Panc1 (cell line): ENCODE measurements around the gene CPPED1.

Experiments
- CTCF ChIP-seq: fragments of 450-650 bp; IDR thresholded peaks from 2 replicates; pipeline ENCODE4 v1.5.1; 2017; ENCODE audit warnings: mild to moderate bottlenecking
- POLR2AphosphoS5 ChIP-seq: IDR thresholded peaks from 2 replicates; pipeline ENCODE4 v1.6.1; 2012; ENCODE audit warnings: mild to moderate bottlenecking, low read depth, low read length, moderate library complexity
- REST ChIP-seq, 2 experiments: IDR thresholded peaks; 2 replicates each; pipeline ENCODE4 v1.6.1; 2011 to 2012; ENCODE audit warnings: low read depth in 2 of 2, control low read depth in 1 of 2, low read length in 1 of 2, mild to moderate bottlenecking in 1 of 2, moderate library complexity in 1 of 2; ENCODE audit not compliant: insufficient read depth in 1 of 2
- SIN3A ChIP-seq: IDR thresholded peaks from 2 replicates; pipeline ENCODE4 v1.6.1; 2012; ENCODE audit warnings: low read depth, mild to moderate bottlenecking, low read length, moderate library complexity, borderline replicate concordance; ENCODE audit not compliant: insufficient read depth
- TCF7L2 ChIP-seq: IDR thresholded peaks from 2 replicates; pipeline ENCODE4 v1.6.1; 2011; ENCODE audit warnings: mild to moderate bottlenecking, low read depth, low read length, inconsistent platforms

- no peak for TF ChIP-seq CTCF
- TF ChIP-seq POLR2AphosphoS5, result no peak
- no peak for TF ChIP-seq SIN3A
- TF ChIP-seq TCF7L2, result no peak
- no peak for TF ChIP-seq REST (IDR thresholded peaks at IDR 0.05; ENCODE audit: insufficient read depth in 1 of 2, low read depth in 2 of 2, low read length in 1 of 2)
Observed at GRCh38 chr16:12703935-12704334, 99.8 kb downstream of the CPPED1 start.
